GM15510 (cell line): ENCODE results near the gene STAMBPL1.

Experiments
- POLR2A ChIP-seq: IDR thresholded peaks from 3 replicates; pipeline ENCODE4 v1.6.1; 2011; ENCODE audit warnings: borderline replicate concordance; ENCODE audit not compliant: insufficient read length; ENCODE audit errors: extremely low read depth

Gene STAMBPL1

DNA sequence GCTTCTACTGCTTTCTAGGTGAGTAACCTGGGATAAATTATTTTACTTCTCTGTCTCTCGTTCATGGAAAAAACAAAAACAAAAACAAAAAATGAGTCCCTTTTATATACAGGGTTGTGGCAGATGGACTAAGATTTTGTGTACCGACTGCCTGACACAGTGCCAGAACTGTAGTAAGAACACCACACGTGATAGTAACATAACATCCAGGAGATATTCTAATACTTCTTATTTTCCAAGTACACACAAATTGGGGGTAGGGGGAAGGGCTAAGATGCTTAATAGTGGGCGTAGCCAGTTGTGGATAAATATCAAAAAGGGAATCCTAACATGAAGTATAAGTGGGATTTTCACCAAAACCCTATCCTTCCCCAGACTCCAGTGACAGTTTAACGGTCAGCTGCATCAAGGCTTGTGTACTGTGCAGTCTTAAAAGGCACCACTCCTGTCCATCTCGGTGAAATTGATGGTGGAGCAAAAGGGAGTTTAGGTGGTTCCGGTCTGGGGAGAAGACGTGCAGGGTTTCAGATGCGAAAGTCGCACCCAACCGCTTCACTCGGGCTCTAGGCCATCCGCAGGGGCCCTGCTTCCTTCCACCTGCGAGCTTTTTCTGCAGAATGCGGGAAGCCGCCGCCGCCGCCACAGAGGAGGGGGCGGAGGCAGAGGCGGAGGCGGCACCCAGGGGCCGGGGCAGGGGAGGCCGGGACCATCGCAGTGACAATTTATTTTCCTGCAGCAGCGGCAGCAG lies at the start of gene STAMBPL1:
Gene STAMBPL1 (plus strand): TSS at position 712 of the 748 bp plus-strand sequence. CDS start 21,464 bp downstream, outside the sequence.
- no peak for TF ChIP-seq POLR2A

DNA sequence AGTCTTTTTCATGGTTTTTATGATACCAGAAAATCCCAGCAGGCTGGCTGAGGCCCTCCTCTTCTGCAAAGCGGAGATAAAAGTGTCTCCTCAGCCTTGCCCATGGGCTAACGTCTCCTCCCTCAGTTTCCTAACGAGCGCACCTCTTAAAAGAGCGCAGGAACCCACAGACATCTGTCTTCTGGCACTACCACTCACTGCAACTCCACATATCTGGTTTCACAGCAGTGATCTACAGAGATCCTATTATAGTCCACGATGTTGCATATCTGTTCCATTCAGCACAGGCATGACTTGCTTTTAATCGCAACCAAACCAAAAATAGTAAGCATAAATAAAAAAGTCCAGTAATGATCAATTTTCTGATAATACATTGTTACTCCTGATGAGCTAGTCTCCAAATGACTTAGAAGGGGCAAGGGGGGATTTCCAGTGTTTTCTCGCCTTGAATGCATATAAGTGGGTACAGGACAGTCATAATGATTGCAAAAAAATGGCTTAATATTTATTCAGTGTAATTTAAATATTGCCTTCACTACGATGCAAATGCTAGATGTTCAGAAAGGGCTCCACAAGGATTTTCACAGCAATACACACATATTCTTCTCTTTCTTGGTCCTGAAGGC lies 49.3 kb upstream of the STAMBPL1 start:
- TF ChIP-seq POLR2A, result no peak

DNA sequence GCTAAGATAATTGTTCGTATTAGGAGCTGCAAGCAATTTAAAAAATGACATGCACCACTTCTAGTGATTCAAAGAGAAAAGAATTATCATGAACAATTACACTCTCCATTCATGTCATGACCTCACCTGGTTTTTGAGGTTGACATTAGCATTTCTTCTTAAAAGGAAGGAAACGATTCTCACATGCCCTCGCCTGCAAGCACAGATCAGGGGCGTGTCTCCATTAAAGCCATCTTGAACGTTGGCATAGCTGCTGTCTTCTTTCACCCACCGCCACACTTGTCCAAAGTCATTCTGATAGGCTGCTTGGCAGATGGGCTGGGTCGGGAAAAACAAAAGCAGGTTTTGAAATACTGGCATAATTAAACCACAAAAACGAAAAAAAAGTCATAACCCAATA lies 48.3 kb upstream of the STAMBPL1 start:
- TF ChIP-seq POLR2A, result no peak

DNA sequence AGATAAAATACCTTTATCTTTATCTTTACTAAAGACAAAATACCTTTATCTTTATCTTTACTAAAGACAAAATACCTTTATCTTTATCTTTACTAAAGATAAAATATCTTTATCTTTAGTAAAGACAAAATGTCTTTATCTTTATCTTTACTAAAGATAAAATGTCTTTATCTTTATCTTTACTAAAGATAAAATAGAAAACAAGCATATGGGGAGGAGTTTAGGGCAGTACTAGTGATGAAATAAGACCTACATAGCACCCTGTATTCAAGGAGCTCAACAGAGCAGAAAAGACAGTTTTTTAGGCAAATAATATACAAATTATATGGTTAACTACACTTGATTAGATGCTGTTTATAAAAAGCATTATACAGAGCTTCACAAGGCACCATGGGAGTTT lies 47.7 kb upstream of the STAMBPL1 start:
- TF ChIP-seq POLR2A, result no peak

DNA sequence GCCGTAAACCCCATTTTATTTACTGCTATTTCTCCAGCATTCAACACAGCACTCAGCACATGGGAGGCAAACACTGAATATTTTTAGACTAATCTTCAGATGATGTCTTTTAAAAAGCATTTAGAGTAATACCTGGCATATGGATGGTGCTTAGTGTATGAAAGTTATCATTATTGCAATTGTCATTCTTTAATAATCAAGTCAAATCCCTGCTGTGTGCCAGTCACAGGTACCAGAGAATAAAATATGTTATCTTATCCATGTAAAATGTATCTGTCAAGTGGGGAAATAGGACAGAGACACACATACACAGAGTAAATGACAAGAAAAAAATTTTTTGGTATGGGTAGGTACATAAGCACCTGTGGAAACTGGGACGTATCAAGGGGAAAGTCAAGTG lies 46.9 kb upstream of the STAMBPL1 start:
- TF ChIP-seq POLR2A, result no peak

DNA sequence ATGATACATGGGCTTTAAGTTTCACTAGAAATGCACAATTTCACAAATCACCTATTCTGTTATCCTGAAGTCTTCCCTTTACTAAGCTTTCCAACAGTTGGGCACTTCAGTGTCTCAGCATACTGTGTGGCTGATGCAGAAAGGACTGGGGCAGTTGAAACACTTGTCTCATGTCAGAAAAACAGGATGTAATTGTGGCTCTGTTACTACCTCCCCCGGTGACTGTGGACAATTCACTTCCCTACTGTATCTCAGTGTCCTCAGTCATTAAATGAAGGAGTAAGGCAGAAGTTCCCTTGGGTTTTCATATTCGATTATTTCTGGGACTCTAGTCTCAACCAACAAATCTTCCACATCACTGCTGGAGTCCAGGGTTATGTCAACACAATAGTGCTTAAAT lies 46.3 kb upstream of the STAMBPL1 start:
- TF ChIP-seq POLR2A, result no peak

DNA sequence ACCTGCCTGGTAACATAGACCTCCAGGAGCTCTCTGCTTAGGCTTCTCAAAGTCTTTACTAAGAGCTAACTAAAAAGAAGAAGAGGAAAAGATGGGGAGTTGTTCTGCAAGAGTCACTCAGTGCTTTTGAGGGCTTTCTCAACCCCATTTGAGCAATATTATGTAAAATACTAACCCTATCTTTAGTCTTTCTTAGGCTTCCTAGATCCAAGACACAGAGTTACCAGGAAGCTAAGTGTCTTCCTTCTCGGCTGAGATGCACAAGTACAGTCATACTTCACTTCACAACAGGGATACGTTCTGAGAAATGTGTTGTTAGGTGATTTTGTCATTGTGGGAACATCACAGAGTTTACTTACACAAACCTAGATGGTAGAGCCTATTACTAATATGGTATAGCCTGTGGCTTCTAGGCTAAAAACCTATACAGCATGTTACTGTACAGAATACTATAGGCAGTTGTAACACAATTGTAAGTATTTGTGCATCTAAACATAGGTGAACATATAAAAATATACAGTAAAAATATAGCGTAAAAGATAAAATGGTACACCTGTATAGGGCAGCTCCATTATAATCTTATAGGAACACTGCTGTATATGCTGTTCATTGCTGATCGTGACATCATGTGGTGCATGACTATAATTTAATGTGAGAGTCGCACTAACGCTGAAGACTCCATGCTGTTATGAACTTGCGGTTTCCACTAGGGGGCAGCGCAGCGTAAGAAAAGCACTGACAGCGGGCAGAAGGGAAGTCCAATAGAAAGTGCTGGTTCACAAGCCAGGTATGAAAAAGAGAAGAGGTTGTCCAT lies 44.7 kb upstream of the STAMBPL1 start:
- no peak for TF ChIP-seq POLR2A

DNA sequence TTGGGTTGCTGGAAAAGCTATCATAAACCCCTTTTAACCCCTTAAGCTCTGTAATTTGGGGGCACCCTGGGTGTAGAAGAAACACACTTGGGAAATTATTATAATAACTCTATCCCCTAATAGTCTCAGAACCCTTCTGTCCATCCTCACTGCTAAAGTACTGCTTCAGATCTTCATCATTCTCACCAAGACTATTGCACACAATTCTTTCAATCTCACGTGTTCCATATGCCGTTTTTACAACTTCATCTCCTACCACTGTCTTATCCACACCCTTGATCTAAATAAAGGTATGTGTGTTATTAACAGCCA lies 44.2 kb upstream of the STAMBPL1 start:
- no peak for TF ChIP-seq POLR2A

DNA sequence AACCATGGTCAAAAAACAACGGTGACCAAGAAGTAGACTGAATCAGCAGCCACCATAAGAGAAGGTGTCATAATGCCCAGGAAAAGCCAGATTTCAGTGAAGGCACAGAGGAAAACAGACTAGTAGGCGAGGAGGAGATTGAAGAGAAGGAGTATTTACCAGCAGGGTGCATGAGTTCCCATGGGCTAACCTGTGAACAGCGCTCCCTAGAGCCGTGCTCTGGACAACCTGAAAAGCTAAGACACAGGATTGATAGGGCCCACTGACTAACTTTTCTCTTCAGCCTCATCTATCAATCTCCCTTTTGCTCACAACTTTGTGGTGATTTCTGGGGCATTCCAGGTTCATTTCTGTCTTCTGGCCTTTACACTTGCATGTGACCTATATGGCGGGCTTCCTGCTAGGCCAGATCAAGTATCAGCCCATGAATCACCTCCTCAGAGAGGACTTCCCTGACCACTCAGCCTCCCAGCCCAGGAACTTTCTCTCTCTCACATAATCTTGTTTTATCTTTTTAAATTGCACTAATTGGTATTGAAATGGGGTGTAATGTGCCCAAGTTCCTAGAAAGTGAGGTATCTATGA lies 41.2 kb upstream of the STAMBPL1 start:
- TF ChIP-seq POLR2A, result no peak

DNA sequence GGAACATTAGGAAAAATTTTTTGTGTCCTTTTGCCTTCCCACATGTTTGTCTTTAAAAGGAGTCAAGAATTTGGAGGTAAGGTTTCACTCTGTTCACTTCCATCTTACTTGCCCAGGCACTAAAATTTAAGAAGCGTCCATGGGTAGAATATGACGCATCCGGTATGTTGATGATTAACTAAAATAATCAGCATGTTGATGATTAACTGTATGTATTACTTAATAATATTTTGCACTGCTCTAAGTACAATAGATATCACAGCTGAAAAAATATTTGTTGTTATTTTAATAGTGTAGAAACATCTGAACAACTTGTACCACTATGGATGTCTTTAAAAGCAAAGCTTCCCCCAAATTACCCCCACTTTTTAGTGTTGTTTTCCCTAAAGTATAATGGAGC lies 39.9 kb upstream of the STAMBPL1 start:
- TF ChIP-seq POLR2A, result no peak

DNA sequence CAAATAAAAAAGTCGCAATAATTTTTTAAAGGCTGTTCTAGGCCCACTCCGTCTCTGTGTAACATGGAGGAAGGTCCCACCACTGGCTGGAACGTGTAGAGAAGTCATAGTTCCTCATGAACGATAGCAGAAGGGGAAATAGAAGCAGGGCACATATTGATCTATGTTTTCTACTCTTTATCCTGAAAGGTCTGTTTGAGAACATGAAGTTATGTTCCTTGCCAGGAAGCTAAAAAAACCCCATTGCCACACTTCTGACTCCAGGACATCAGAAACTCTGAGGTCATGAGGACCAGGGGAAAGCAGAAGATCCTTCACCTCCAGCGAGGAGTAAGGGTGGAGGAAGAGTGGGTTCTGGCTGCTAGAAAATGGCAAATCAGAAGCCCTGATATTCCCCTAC lies 39.2 kb upstream of the STAMBPL1 start:
- TF ChIP-seq POLR2A, result no peak

DNA sequence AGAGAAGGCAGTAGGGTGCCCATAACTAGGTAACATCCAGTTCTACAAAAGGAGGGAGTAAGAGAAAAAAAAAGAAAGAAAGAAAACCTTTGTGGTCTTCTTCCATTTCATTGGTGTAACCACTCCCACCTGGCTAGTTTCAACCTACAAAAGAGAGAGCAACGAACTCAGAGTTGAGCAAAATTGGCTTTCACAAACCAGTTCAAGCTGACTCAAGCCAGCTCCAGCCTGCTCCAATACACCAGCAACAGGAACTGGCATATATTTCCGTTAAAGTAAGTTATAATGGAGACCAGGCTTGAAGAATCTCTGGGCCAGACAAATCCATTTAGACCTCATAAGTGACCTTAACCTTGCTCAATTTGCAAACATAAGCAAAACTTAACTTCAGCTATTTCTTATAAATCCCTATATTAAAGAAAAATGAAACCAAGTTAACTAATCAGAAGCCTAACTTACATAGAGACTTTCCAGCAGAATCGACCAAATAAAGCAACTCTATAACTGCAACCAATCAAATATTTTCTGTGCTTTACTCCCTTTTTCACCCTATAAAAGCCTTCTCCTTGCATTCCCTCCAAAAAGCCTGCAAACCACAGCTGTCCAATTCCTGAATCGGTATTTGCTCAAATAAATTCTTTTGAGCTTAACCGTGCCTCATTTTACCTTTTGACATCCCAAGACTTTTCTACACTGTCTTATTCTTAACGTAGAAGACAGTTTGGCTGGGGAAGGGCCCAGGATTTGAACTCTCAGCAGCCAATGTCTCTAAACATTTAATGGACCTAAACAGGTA lies 38.5 kb upstream of the STAMBPL1 start:
- no peak for TF ChIP-seq POLR2A

DNA sequence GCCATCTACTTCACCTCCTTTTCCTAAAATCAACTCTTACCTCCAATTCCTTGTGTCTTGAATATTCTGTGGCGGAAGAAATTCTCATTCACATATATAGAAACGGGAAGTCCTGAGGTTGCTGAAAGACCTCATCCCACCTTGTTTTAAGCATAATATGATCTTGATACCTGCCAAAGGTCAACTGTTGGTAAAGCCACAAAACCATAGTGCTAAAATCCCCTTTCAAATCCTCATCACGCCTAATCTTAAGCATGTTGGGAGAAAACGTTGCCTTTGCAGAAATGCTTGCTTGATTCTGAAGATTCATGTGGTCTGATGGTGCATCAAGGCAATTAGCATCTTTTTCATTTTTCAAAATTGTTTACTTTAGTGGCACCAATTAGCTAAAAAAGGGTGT lies 36.9 kb upstream of the STAMBPL1 start:
- no peak for TF ChIP-seq POLR2A

DNA sequence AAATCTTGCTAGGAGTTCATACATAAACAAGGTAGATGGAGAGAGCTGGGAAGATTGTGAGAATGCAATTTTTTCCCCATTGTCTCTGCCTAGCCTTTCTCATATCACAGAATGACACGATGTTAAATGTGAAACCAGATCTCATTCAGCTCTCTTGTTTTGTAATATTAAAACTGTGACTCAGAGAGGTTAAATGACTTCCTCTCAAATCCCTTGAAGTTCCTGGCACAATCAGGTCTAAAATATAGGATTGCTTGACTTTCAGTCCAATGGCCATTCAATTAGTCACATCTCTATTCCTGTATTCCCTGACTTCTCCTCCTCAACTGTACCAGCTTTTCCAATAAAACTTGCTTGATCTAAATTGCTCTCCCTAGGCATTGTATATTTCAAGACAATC lies 31.5 kb upstream of the STAMBPL1 start:
- TF ChIP-seq POLR2A, result no peak
